ENCODE data around the gene ZFYVE26. TPM values are rescaled to one million over a fixed set of nuclear protein-coding genes. Genes with fewer than 3 reads are reported as not detected.
"Not testable (repeated sequence)": the region's sequence is repeated elsewhere in the genome, so short reads cannot be mapped to it uniquely, and the experiment has no call there.

ZFYVE26 gene
- total and polyA plus RNA-seq, 2 donors (not counting 1 experiment from before 2014, with no cell fraction given): 10.9 to 46.3 TPM

- H3K4me2 ChIP-seq (replicated peaks; ENCODE audit: low read depth, low read length, poor library complexity, severe bottlenecking): no peak overlapping the region
- Mint-ChIP-seq H3K4me3 (no peak overlapping the region), H3K27ac (no peak overlapping the region), H3K27me3 (peaks cover 8% of the 10 kb centered on the region), H3K4me1 (peaks cover 4% of the 10 kb centered on the region), H3K9me3 (ENCODE audit: insufficient read depth) (no peaks in the 10 kb centered on the region)
- peaks cover 2% of the 10 kb centered on the region in 2 donors for H3K4me1 ChIP-seq (ENCODE audit: control insufficient read depth in 2 of 2, insufficient read depth in 2 of 2, low read length in 2 of 2)
- no peaks in the 10 kb centered on the region for H4K20me1 ChIP-seq (ENCODE audit: control insufficient read depth, insufficient read depth, low read length, poor library complexity, severe bottlenecking)
- no peaks in the 10 kb centered on the region for H3K27me3 ChIP-seq (replicated peaks in 1 of 4; ENCODE audit: control extremely low read depth in 1 of 4, control insufficient read depth in 3 of 4, insufficient read depth in 4 of 4, low read length in 3 of 4)
- no peaks in the 10 kb centered on the region for H3K36me3 ChIP-seq (replicated peaks in 1 of 2; ENCODE audit: control extremely low read depth in 1 of 2, control insufficient read depth in 1 of 2, extremely low read depth in 1 of 2, insufficient read depth in 2 of 2, low read length in 1 of 2)
- H3K9ac ChIP-seq (ENCODE audit: low read length): no peak overlapping the region
- peaks cover 0 to 7% (median 4%) of the 10 kb centered on the region in 3 donors for H3K9me3 ChIP-seq (ENCODE audit: control extremely low read depth in 1 of 3, control insufficient read depth in 2 of 3, insufficient read depth in 1 of 3, low read length in 2 of 3)
- CTCF ChIA-PET: interaction anchor here (0.5 to 12.2 kb wide), 41 partner anchors 8 to 1534 kb away, joined by 3 to 392 read pairs (median 4); partner anchors contain the start of genes ATP6V1D, EIF2S1, PIGH and RDH11
- no peak overlapping the region for H3K4me3 ChIP-seq (ENCODE audit: control extremely low read depth in 1 of 5, extremely low read depth in 1 of 5, insufficient read depth in 1 of 5, low read depth in 2 of 5, low read length in 4 of 5)
- intact Hi-C loops (cut with micrococcal nuclease): loop anchor here (1.0 to 10.0 kb wide), 6 partner anchors 9 to 539 kb away; partner anchors contain the start of gene RDH11
- WGBS (ENCODE audit: insufficient coverage): no CpG with 5 or more reads among the region's 3 CpGs
- TF ChIP-seq EZH2 (IDR thresholded peaks at IDR 0.05; ENCODE audit: borderline replicate concordance, insufficient read depth, low read depth, low read length, poor library complexity, severe bottlenecking) (no peak), CTCF (IDR thresholded peaks at IDR 0.05) (no peak)
- DNase-seq (no peak), ATAC-seq (ENCODE audit: low read depth) (no peak)
- peak overlapping the region; percentile 16 for H2AFZ ChIP-seq (ENCODE audit: insufficient read depth, low read depth, low read length, poor library complexity, severe bottlenecking)
- H3K27ac ChIP-seq (ENCODE audit: low read length in 2 of 2): no peak overlapping the region
- no peaks in the 10 kb centered on the region for H3K79me2 ChIP-seq (ENCODE audit: control insufficient read depth, insufficient read depth, low read length)
- POLR2A ChIA-PET: no interaction called here
Measured at GRCh38 chr14:67703997-67704396, 112.4 kb downstream of the ZFYVE26 start.

- H3K9me3 Mint-ChIP-seq (ENCODE audit: insufficient read depth); H3K4me1 Mint-ChIP-seq; H4K20me1 ChIP-seq (ENCODE audit: control insufficient read depth, insufficient read depth, low read length, poor library complexity, severe bottlenecking); H3K4me3 Mint-ChIP-seq; H3K4me2 ChIP-seq (replicated peaks; ENCODE audit: low read depth, low read length, poor library complexity, severe bottlenecking); ATAC-seq (ENCODE audit: low read depth); H2AFZ ChIP-seq (ENCODE audit: insufficient read depth, low read depth, low read length, poor library complexity, severe bottlenecking); H3K27ac ChIP-seq (ENCODE audit: low read length in 2 of 2); POLR2A ChIA-PET; H3K4me3 ChIP-seq (ENCODE audit: control extremely low read depth in 1 of 5, extremely low read depth in 1 of 5, insufficient read depth in 1 of 5, low read depth in 2 of 5, low read length in 4 of 5); H3K79me2 ChIP-seq (ENCODE audit: control insufficient read depth, insufficient read depth, low read length); H3K9me3 ChIP-seq (ENCODE audit: control extremely low read depth in 1 of 3, control insufficient read depth in 2 of 3, insufficient read depth in 1 of 3, low read length in 2 of 3); H3K27me3 Mint-ChIP-seq; H3K36me3 ChIP-seq (replicated peaks in 1 of 2; ENCODE audit: control extremely low read depth in 1 of 2, control insufficient read depth in 1 of 2, extremely low read depth in 1 of 2, insufficient read depth in 2 of 2, low read length in 1 of 2); H3K4me1 ChIP-seq (ENCODE audit: control insufficient read depth in 2 of 2, insufficient read depth in 2 of 2, low read length in 2 of 2); H3K27me3 ChIP-seq (replicated peaks in 1 of 4; ENCODE audit: control extremely low read depth in 1 of 4, control insufficient read depth in 3 of 4, insufficient read depth in 4 of 4, low read length in 3 of 4); H3K27ac Mint-ChIP-seq; DNase-seq; H3K9ac ChIP-seq (ENCODE audit: low read length): not testable (repeated sequence)
- WGBS (ENCODE audit: insufficient coverage): 81% methylated on average over 5 of the region's 8 CpGs
- CTCF ChIA-PET: interaction anchor here (0.9 to 12.2 kb wide), 4 partner anchors 12 to 275 kb away, joined by 3 to 392 read pairs (median 40); no protein-coding TSS in a partner anchor
- intact Hi-C loops (cut with micrococcal nuclease): loop anchor here (10.0 kb wide), 1 partner anchor 537 kb away; no protein-coding TSS in a partner anchor
Measured at GRCh38 chr14:67701492-67701891, 114.9 kb downstream of the ZFYVE26 start, which contains the start of gene RDH12. TSS of gene RDH12 (plus strand) at chr14:67701886. CDS start at chr14:67722643, 20,757 bp downstream.

Measured in B cell (primary cell).